Neural progenitor cell (in vitro differentiated cells): ENCODE results near the gene TIGD2.

Experiments
- CTCF ChIP-seq: fragments of 200-600 bp; sonication (generic); IDR thresholded peaks from 2 replicates; pipeline ENCODE4 v1.5.1; 2017; ENCODE audit warnings: antibody characterized with exemption, mild to moderate bottlenecking
- EZH2 ChIP-seq: fragments of 200-600 bp; sonication (generic); IDR thresholded peaks from 2 replicates; pipeline ENCODE4 v1.6.1; 2017; ENCODE audit warnings: antibody characterized with exemption, mild to moderate bottlenecking, moderate library complexity
- EZH2phosphoT487 ChIP-seq: fragments of 200-600 bp; sonication (generic); IDR thresholded peaks from 2 replicates; pipeline ENCODE4 v1.6.1; 2017; ENCODE audit warnings: antibody characterized with exemption

- no peak for TF ChIP-seq CTCF
- TF ChIP-seq EZH2phosphoT487, result no peak
- TF ChIP-seq EZH2, result no peak
Observed at GRCh38 chr4:89152972-89153371, 41.6 kb downstream of the TIGD2 start.
